Inferior parietal cortex (tissue), 1 donor: ENCODE data around the gene COQ7.

Experiments used
- DNase-seq: peaks from one replicate; pipeline ENCODE4 v3.0.0-alpha.2; 2016; ENCODE audit errors: extremely low spot score

Gene COQ7

DNA sequence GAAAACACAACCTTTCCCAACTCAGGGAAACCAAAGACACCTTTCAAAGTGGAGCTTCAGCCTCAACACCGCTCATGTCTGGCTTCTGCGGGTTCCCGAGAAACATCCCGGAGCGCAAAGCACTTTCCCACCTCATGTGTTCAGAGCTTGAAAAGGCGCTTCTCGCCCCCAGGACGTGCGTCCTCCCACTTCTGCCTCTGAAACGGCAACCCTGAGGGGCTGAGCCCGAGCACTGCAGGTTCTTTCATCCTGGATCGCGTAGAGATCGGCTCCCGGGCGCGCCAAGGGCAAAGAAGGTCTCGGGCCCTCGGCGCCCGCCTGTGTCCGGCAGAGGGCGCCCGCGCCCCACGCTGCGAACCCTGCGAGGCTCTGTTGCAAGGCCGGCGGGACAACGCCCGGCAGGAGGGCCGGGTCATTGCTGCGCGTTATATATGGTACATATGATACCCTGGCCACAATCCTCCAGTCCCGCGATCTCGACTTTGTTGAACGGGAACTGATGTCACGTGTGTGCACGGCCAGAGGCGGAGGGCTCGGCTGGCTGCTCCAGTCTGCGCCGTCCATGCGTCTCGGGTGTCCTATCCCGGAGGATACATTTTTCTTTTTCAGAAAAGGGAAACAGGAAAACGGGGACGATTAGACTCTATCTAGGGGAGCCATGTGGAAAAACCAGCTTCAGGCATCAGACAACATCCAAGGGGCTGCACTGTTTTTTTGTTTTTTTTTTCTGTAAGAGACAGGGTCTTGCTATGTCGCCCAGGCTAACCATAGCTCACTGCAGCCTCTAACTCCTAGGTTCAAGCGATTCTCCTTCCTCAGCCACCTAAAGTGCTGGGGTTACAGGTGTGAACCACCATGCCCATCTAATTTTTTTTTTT, 19.1 kb downstream of the COQ7 start:
- DNase-seq: peak; percentile 88

- no peak for DNase-seq
Observed at GRCh38 chr16:19088341-19088916, 21.0 kb downstream of the COQ7 start.

DNA sequence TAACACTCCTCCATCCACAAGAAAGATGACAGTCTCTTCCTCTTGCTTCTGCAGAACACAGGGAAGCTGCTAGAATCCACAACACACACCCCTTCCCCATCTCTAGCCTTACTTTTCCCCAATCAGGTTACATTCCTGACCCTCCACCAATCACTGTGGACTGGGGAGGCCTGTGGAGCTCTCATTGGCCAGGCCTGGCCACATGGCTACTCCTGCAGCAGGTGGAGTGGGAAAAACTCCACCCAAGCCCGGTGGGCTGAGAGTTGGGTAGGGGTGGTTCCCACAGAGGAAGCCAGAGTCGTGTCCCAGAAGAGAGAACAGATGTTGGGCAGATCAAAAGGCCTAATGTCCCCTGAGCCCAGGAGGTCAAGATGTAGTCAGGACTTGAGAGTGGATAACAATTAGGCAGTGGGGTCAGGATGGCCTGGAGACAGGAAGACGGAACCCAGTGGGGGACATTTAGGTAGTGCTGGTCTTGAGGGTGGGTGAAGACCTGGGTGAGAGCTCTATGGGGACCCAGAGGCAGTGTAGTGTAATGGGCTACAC, 22.1 kb downstream of the COQ7 start:
- DNase-seq: no peak

DNA sequence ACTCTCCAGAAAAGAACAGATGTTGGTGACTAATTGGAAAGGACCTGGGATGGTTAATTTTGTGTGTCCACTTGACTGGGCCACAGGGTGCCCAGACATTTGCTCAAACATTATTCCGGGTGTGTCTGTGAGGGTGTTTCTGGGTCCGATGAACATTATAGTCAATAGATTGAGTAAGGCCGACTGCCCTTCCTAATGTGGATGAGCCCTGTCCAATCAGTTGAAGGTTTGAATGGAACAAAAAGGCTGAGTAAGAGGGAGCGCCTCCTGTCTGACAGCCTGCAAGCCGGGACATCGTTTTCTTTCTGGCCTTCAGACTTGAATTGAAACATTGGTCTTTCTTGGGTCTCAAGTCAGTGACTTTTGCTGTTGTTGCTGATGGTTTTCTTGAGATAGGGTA, 23.5 kb downstream of the COQ7 start:
- DNase-seq: no peak

- no peak for DNase-seq
Observed at GRCh38 chr16:19092653-19093410, 25.4 kb downstream of the COQ7 start.

DNA sequence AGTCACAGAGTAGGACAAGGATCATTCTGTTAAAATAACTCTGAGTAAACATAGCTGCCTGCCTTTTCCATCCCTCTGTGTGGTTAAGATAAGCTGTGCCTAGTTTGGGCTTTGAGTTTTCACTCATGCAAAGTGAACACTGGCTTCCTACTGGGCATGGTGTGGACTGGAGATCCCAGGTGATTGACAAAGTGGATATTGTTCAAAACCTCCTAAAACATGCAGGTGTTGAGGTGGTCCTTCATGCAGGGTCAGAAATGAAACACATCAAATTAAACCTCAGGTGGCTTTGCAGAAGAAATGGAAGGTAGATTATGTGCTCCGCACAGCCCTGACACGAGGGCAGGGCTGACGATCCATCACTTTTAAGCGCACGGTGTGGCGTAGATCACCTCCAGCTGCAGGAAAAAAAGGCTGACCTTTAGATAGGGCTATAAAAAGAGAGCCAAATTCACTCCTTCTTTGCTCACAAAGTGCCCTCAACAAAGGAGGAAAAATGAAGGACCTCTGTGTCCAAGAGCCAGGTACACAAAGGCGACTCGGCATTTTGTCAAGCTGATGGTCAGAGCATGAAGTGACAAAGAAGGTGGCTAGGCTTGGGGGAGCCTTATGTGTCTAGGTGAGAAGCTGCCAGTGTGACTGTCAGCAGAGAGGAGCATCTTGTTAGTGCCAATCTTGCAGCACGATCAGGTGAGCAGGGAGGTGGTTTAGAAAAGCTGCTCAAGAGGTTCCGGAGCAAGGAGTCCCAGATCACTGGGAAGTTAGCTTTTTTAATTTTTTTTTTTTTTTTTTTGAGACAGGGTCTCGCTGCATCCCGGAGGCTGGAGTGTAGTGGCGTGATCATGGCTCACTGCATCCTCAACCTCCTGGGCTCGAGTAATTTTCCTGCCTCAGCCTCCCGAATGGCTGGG, 26.5 kb downstream of the COQ7 start:
- no peak for DNase-seq

DNA sequence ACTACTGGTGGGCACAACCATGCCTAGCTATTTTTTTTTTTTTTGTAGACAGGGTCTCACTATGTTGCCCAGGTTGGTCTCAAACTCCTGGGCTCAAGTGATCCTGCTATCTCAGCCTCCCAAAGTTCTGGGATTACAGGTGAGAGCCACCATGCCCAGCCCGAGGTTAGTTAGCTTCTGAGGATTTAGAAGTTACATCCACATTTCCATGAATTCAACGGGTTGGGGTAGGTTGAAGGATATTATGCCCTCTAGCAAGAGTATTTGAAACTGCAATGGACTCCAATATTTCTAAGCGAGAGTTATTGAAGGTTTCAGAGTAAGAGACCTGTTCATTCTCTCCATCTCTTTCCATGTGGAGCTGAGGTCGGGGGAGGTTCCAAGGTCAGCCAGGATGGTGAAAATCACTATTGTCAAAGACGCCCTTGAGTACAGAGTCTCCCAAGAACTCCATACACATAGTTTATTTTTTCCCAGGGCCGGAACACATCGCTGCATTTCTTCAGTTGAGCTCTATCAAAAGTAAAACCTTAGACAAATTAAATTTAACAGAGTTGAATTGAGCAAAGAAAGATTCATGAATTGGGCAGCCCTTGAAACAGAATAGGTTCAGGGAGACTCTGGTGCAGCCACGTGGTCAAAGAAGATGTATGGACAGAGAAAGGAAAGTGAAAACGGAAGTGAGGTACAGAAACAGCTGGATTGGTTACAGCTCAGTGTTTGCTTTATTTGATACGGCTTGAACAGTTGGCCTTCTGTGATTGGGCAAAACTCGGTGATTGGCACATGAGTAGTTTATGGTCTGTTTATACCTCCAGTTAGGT, 27.3 kb downstream of the COQ7 start:
- DNase-seq: no peak

GRCh38 chr16:19095654-19096053, 28.2 kb downstream of the COQ7 start:
- DNase-seq: no peak

DNA sequence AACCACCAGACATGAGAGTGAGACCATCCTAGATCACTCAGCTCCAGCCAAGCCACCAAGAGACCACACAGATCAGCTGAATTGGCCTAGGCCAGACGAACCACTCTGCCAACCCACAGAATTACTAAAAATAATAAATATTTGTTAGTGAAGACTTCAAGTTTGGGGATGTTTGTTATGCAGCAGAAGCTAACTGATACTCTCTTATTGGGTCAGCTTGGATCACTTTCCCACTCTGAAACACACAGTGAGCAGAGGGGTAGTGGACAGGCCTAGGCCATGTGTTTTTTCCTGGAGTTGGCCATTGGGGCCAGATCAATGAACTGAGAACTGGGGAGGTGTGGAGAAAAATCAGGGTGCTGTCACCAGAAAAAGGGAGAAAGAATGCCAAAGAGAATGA, 30.8 kb downstream of the COQ7 start:
- no peak for DNase-seq

DNA sequence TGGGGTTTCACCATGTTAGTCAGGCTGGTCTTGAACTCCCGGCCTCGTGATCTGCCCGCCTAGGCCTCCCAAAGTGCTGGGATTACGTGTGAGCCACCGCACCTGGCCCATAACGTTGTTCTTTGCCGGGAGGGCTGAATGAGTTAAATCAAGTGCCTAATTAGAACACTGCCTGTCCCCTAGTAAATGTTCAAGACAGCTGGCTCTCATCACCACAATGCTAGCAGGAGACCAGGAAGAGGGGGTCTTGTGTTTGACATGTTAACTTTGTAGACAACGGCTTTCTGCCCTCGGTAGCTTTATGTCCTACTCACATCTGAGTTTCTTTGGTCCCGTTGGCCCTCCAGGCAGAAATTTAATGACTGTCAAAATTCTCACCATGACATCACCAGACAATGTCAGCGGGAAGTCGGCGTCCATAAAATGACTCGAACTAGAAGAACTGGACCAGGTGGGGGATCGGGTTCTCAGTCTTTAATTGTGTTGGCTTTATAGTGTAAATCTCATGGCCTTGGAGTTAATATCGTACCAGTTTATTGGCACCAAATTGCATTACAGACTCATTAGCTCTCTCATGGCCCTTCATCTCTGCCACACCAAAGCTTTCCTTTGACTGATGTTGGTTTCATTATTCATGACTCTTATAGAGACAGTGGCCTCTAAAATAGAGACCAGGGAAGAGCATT, 34.9 kb downstream of the COQ7 start:
- DNase-seq: no peak

DNA sequence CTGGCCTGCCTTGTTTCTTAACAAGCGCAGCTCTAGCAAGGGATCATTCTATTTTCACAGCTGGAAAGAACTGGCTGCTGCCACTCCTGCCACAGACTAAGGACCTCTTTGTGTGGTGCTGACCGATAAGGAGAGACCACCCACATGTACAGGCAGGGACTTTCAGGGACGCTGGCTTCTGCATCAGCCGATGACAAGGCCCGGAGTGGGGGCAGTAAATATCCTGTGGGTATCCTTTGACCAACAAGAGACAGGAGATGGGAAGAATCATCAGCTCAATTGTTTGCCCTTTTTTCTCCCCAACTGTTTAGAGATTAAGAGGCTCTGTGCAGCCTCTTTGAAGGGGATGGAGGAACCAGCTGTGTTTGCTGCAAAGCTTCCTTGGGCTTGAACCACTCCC, 37.2 kb downstream of the COQ7 start:
- DNase-seq: no peak

- DNase-seq: no peak
Observed at GRCh38 chr16:19105131-19105530, 37.7 kb downstream of the COQ7 start.

DNA sequence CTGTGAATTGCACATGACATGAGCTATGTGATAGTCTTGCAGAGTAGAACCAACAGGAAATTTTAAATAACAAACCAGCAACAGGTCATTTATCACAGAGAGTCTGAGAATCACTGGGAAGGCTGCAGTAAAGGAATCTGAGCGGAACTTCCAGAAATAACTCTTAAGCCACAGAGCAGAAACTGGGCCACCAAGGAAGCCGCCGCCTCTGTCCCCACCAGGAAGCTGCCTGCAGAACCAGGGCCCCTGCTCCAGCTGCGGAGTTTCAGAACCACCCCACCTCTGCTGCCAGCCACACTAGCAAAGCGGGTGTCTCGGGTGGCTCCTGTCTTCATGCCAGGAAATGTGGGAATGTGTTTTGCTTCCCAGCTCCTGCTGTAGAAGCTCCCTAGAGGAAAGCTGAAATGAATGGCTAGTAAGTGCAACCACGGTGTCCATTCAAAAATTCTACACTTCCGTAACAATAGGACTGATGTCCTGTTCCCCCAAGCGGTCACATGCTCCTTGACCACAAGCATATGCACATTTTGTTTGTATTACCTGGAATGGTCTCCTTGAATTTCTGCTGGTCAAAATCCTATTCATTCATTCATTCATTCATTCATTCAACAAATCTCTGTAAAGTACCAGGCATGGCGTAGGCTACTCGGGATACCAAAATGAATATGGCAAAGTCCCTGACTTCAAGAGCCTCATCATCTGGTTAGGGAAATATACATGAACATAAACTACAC, 38.6 kb downstream of the COQ7 start:
- no peak for DNase-seq

DNA sequence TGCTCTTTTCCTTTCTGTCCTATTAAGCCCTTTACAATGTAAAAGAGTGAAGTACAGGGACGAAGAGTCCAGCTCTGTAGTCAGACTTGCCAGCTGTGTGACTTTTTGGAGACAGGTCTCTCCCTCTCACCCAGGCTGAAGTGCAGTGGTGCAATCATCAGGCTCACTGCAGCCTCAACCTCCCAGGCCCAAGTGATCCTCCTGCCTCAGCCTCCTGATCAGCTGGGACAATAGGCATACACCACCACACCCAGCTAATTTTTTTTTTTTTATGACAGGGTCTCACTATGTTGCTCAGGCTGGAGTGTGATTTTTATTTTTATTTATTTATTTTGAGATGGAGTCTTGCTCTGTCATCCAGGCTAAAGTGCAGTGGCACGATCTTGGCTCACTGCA, 39.2 kb downstream of the COQ7 start:
- DNase-seq: no peak

GRCh38 chr16:19108409-19109287, 41.2 kb downstream of the COQ7 start:
- DNase-seq: no peak

GRCh38 chr16:19109288-19109664, 41.9 kb downstream of the COQ7 start:
- DNase-seq: no peak

GRCh38 chr16:19110537-19111360, 43.3 kb downstream of the COQ7 start:
- DNase-seq: no peak

- DNase-seq: no peak
Observed at GRCh38 chr16:19112099-19112407, 44.6 kb downstream of the COQ7 start.
